H1 (cell line): ENCODE data around the gene ANKRD62. TPM values are rescaled to one million over a fixed set of nuclear protein-coding genes. Genes with fewer than 3 reads are reported as not detected.

ENCODE experiments used
- CTCF ChIA-PET: fragments of 300-600 bp; sonication (Branson Sonifier 250); formaldehyde crosslinking; loops from one replicate; lab custom pipeline; 2021; ENCODE audit not compliant: partially characterized antibody; lab: Charles Lee
- POLR2A ChIA-PET: fragments of 300-600 bp; sonication (Branson Sonifier 250); formaldehyde crosslinking; loops from one replicate; lab custom pipeline; 2021; ENCODE audit warnings: inconsistent platforms; ENCODE audit not compliant: partially characterized antibody; lab: Charles Lee
- DNase-seq, 2 experiments: peaks; one replicate each; pipeline versions ENCODE4 v3.0.0 to v3.0.0-alpha.2; 2010 to 2022; ENCODE audit warnings: low spot score in 2 of 2, low read depth in 1 of 2, mixed read lengths in 1 of 2
- FAIRE-seq: peaks from 2 replicates; lab custom pipeline; 2011; peaks lifted over from hg19 to GRCh38; lab: Jason Lieb, UNC
- H2AFZ ChIP-seq: 2 replicates; pipeline ENCODE4 v1.8.1; 2012; ENCODE audit warnings: low read length, inconsistent platforms
- H2AK5ac ChIP-seq: 2 replicates; pipeline ENCODE4 v1.6.1; 2013; ENCODE audit warnings: low read depth, low read length
- H2BK120ac ChIP-seq: replicated peaks from 2 replicates; pipeline ENCODE3; 2013; ENCODE audit warnings: low read depth, low read length, inconsistent platforms
- H2BK12ac ChIP-seq: 2 replicates; pipeline ENCODE4 v1.6.1; 2013; ENCODE audit warnings: low read depth, low read length
- H2BK15ac ChIP-seq: 2 replicates; pipeline ENCODE4 v1.6.1; 2013; ENCODE audit warnings: low read length
- H2BK20ac ChIP-seq: 2 replicates; pipeline ENCODE4 v1.6.1; 2013; ENCODE audit warnings: low read length
- H2BK5ac ChIP-seq: 2 replicates; pipeline ENCODE4 v1.6.1; 2013; ENCODE audit warnings: low read depth, low read length
- H3K14ac ChIP-seq: 2 replicates; pipeline ENCODE4 v1.6.1; 2013; ENCODE audit warnings: inconsistent platforms; ENCODE audit not compliant: insufficient read length
- H3K18ac ChIP-seq: 2 replicates; pipeline ENCODE4 v1.6.1; 2013; ENCODE audit warnings: low read length; ENCODE audit errors: extremely low read depth
- H3K23ac ChIP-seq: 2 replicates; pipeline ENCODE4 v1.6.1; 2013; ENCODE audit warnings: inconsistent platforms; ENCODE audit not compliant: insufficient read length
- H3K23me2 ChIP-seq: 2 replicates; pipeline ENCODE4 v1.6.1; 2013; ENCODE audit warnings: low read depth, low read length
- H3K27ac ChIP-seq: 2 replicates; pipeline ENCODE4 v1.6.1; 2011; ENCODE audit warnings: low read depth, low read length, inconsistent platforms
- H3K27me3 ChIP-seq, 4 experiments: replicated peaks in 1 of 4; 1 replicate in 1 of 4; 2 replicates in 3 of 4; pipeline versions ENCODE4 v1.6.1 to v1.8.1; 2011 to 2013; ENCODE audit warnings: low read length in 3 of 4, mild to moderate bottlenecking in 3 of 4, inconsistent platforms in 2 of 4, mixed read lengths in 2 of 4, moderate library complexity in 1 of 4; ENCODE audit not compliant: control insufficient read depth in 3 of 4, insufficient read depth in 3 of 4; ENCODE audit errors: extremely low read depth in 1 of 4
- H3K36me3 ChIP-seq, 4 experiments: 2 replicates each; pipeline versions ENCODE4 v1.6.1 to v1.8.1; 2011 to 2013; ENCODE audit warnings: mild to moderate bottlenecking in 4 of 4, low read length in 3 of 4, moderate library complexity in 2 of 4, control low read depth in 1 of 4, inconsistent platforms in 1 of 4; ENCODE audit not compliant: insufficient read depth in 4 of 4, control insufficient read depth in 2 of 4
- H3K4ac ChIP-seq: replicated peaks from 2 replicates; pipeline ENCODE3; 2013; ENCODE audit warnings: low read length, low read depth, mixed read lengths, inconsistent platforms; ENCODE audit not compliant: insufficient read length
- H3K4me1 ChIP-seq, 4 experiments: replicated peaks in 1 of 4; 1 replicate in 1 of 4; 2 replicates in 3 of 4; pipeline versions ENCODE4 v1.6.1 to v1.8.1; 2011 to 2013; ENCODE audit warnings: low read length in 3 of 4, inconsistent platforms in 2 of 4, mixed read lengths in 1 of 4; ENCODE audit not compliant: insufficient read depth in 4 of 4, control insufficient read depth in 3 of 4
- H3K4me2 ChIP-seq, 2 experiments: 2 replicates each; pipeline versions ENCODE4 v1.6.1 to v1.8.1; 2011 to 2013; ENCODE audit warnings: low read depth in 2 of 2, low read length in 2 of 2, control low read depth in 1 of 2, inconsistent platforms in 1 of 2, mild to moderate bottlenecking in 1 of 2; ENCODE audit not compliant: insufficient read depth in 1 of 2
- H3K4me3 ChIP-seq, 4 experiments: fragments of 200-600, 300-600 bp in 1 of 4; sonication (generic), shearing (Covaris generic), sonication (Bioruptor Twin) in 1 of 4; 2 replicates each; pipeline versions ENCODE4 v1.5.1 to v1.8.1; 2011 to 2016; ENCODE audit warnings: low read length in 4 of 4, low read depth in 3 of 4, control low read depth in 2 of 4, inconsistent platforms in 2 of 4, mild to moderate bottlenecking in 2 of 4, mixed read lengths in 1 of 4, moderate library complexity in 1 of 4; ENCODE audit not compliant: insufficient read depth in 2 of 4; ENCODE audit errors: extremely low read depth in 1 of 4
- H3K56ac ChIP-seq: replicated peaks from 2 replicates; pipeline ENCODE3; 2013; ENCODE audit warnings: low read depth, mild to moderate bottlenecking, mixed read lengths, low read length, inconsistent platforms; ENCODE audit not compliant: insufficient read length
- H3K79me1 ChIP-seq: 2 replicates; pipeline ENCODE4 v1.6.1; 2013; ENCODE audit warnings: low read depth, low read length, control low read depth
- H3K79me2 ChIP-seq, 2 experiments: 2 replicates each; pipeline versions ENCODE4 v1.6.1 to v1.8.1; 2012 to 2013; ENCODE audit warnings: low read length in 2 of 2, mild to moderate bottlenecking in 2 of 2, inconsistent platforms in 1 of 2; ENCODE audit not compliant: insufficient read depth in 2 of 2, control insufficient read depth in 1 of 2
- H3K9ac ChIP-seq, 4 experiments: replicated peaks in 1 of 4; 1 replicate in 1 of 4; 2 replicates in 3 of 4; pipeline versions ENCODE4 v1.6.1 to v1.8.1; 2011 to 2013; ENCODE audit warnings: low read depth in 3 of 4, low read length in 3 of 4, control low read depth in 2 of 4, mild to moderate bottlenecking in 2 of 4, moderate library complexity in 2 of 4, inconsistent platforms in 1 of 4; ENCODE audit errors: extremely low read depth in 1 of 4
- H3K9me3 ChIP-seq, 2 experiments: 2 replicates each; pipeline versions ENCODE4 v1.6.1 to v1.8.1; 2012 to 2013; ENCODE audit warnings: mild to moderate bottlenecking in 2 of 2, moderate library complexity in 2 of 2, control low read depth in 1 of 2, inconsistent platforms in 1 of 2, low read depth in 1 of 2, low read length in 1 of 2, mixed read lengths in 1 of 2; ENCODE audit not compliant: insufficient read depth in 2 of 2
- H4K20me1 ChIP-seq, 2 experiments: replicated peaks in 1 of 2; 2 replicates each; pipeline versions ENCODE3 to v1.8.1; 2011 to 2013; ENCODE audit warnings: inconsistent platforms in 2 of 2, low read length in 2 of 2, mild to moderate bottlenecking in 1 of 2; ENCODE audit not compliant: insufficient read depth in 2 of 2, control insufficient read depth in 1 of 2
- H4K5ac ChIP-seq: 2 replicates; pipeline ENCODE4 v1.6.1; 2013; ENCODE audit warnings: low read length, low read depth, mixed read lengths, inconsistent platforms; ENCODE audit not compliant: insufficient read length
- H4K8ac ChIP-seq: 2 replicates; pipeline ENCODE4 v1.8.0; 2013; ENCODE audit warnings: mild to moderate bottlenecking, moderate library complexity, low read length, inconsistent platforms; ENCODE audit not compliant: insufficient read depth; ENCODE audit errors: extremely low read depth
- H4K91ac ChIP-seq: replicated peaks from 2 replicates; pipeline ENCODE3; 2013; ENCODE audit warnings: low read length, mixed read lengths, inconsistent platforms; ENCODE audit not compliant: insufficient read length
- BACH1 ChIP-seq: IDR thresholded peaks from 2 replicates; pipeline ENCODE4 v1.6.1; 2012; ENCODE audit warnings: low read length, improper control_type of control experiment
- JUN ChIP-seq: IDR thresholded peaks from 2 replicates; pipeline ENCODE4 v1.6.1; 2011; ENCODE audit warnings: low read depth, mild to moderate bottlenecking, improper control_type of control experiment, low read length
- NANOG ChIP-seq: IDR thresholded peaks from 2 replicates; pipeline ENCODE4 v1.6.1; 2011; ENCODE audit warnings: low read length, low read depth, mild to moderate bottlenecking, inconsistent platforms; ENCODE audit not compliant: insufficient read depth, poor library complexity, severe bottlenecking
- PHF8 ChIP-seq: fragments of 200-600 bp; sonication (generic); conservative IDR thresholded peaks from 2 replicates; pipeline ENCODE4 v1.7.1; 2012; ENCODE audit warnings: low read depth, mild to moderate bottlenecking, inconsistent platforms, low read length, moderate library complexity
- POLR2A ChIP-seq, 2 experiments: IDR thresholded peaks; 1 replicate in 1 of 2; 2 replicates in 1 of 2; pipeline ENCODE4 v1.6.1; 2011; ENCODE audit warnings: low read depth in 2 of 2, low read length in 2 of 2, mild to moderate bottlenecking in 2 of 2; ENCODE audit errors: control extremely low read depth in 1 of 2
- SP4 ChIP-seq: IDR thresholded peaks from 2 replicates; pipeline ENCODE4 v1.6.1; 2012; ENCODE audit warnings: low read length, inconsistent platforms
- SUZ12 ChIP-seq: fragments of 200-600 bp; sonication (generic); IDR thresholded peaks from 2 replicates; pipeline ENCODE4 v1.6.1; 2012; ENCODE audit warnings: mild to moderate bottlenecking, inconsistent platforms, low read length, moderate library complexity, mixed read lengths
- ZNF274 ChIP-seq: IDR thresholded peaks from 2 replicates; pipeline ENCODE4 v1.7.0; 2012; ENCODE audit warnings: low read length, borderline replicate concordance; ENCODE audit errors: extremely low read depth
- WGBS, 2 experiments: shearing (Covaris generic) in 1 of 2; methylation state at CpG; one replicate each; pipeline versions ENCODE4 v1.1.6 to v1.1.7; 2013 to 2015; ENCODE audit warnings: low lambda C conversion rate in 2 of 2, mixed read lengths in 2 of 2, inconsistent platforms in 1 of 2, low coverage in 1 of 2, missing lambda C conversion rate in 1 of 2; ENCODE audit not compliant: insufficient replicate concordance in 2 of 2, insufficient coverage in 1 of 2, insufficient read length in 1 of 2; ENCODE audit errors: extremely low coverage in 1 of 2, missing lambda C conversion rate in 1 of 2; 5-methylcytosine and 5-hydroxymethylcytosine counted together
- polyA plus RNA-seq, 7 experiments: library from polyadenylated mRNA; depleted of rRNA in 3 of 7; stranded (reverse) in 5 of 7; unstranded in 2 of 7; fragments of >200 nt in 5 of 7; fragments of 200-250 nt in 2 of 7; gene quantifications; 1 replicate in 5 of 7; 2 replicates in 1 of 7; 4 replicates in 1 of 7; pipeline versions ENCODE4 v1.2.1 to v1.2.3, GENCODE V29; 2011 to 2013; ENCODE audit warnings: missing spikeins in 2 of 7, mixed read lengths in 2 of 7
- total RNA-seq: library from RNA; stranded (reverse); fragmentation: NEBNext Ultra II Directional; extraction: Animal tissue kit (Norgen Biotek cat#: 25700); gene quantifications from 2 replicates; pipeline ENCODE4 v1.2.1, GENCODE V29; 2021
- TF ChIP-seq, protein P1 (sequence below): IDR thresholded peaks from 2 replicates; pipeline ENCODE4 v1.6.1; 2011; ENCODE audit warnings: low read length, improper control_type of control experiment
- TF ChIP-seq, protein P2 (sequence below): IDR thresholded peaks from 2 replicates; pipeline ENCODE4 v1.6.1; 2012; ENCODE audit warnings: inconsistent platforms
- TF ChIP-seq, protein P3 (sequence below): IDR thresholded peaks from 2 replicates; pipeline ENCODE4 v1.6.1; 2012; ENCODE audit warnings: low read length, inconsistent platforms

Gene ANKRD62
- total and polyA plus RNA-seq, 2 of the 8 experiments (the other 6 are each of a cell fraction or from before 2014, with no cell fraction given): not detected

DNA sequence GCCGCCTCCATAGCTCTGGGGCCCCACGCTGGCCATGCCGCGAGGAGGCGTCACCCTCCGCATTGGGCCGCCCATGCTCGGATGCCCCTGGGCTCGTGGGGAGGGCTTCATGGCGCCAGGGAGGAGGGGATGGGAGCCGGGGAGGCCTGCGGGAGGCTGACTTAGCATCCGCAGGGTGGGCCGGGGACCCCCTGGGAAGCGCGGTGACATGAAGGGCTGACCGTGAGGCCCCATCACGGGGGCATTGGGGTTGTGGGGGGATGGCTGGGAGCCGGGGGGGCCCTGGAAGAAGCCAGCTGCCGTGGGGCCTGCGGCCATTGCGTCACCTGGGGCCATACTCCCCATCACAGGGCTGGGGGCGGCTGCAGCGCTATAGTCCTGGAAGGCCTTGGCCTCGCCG, 26.0 kb upstream of the ANKRD62 start:
- H2AFZ ChIP-seq: no peak overlapping the region
- no peak overlapping the region for H3K4me2 ChIP-seq
- FAIRE-seq (no peak), DNase-seq (no peak)
- WGBS, 2 experiments: 92% methylated on average over 17 of the region's 26 CpGs; no CpG with 5 or more reads in 1 of the 2 experiments
- no peak overlapping the region for H2BK5ac ChIP-seq
- H4K20me1 ChIP-seq: no peaks in the 10 kb centered on the region
- no peak overlapping the region for H3K14ac ChIP-seq
- H3K9me3 ChIP-seq: no peaks in the 10 kb centered on the region; a peak in 1 of 4 replicates
- H4K5ac ChIP-seq: no peak overlapping the region
- H2BK120ac ChIP-seq: no peak overlapping the region
- POLR2A ChIA-PET: no interaction called here
- H4K91ac ChIP-seq: no peak overlapping the region
- no peaks in the 10 kb centered on the region for H3K4me1 ChIP-seq
- no peak overlapping the region for H3K9ac ChIP-seq
- CTCF ChIA-PET: interaction anchor here (1.0 to 3.0 kb wide), 4 partner anchors 8 to 174 kb away, joined by 3 to 7 read pairs (median 4); no protein-coding TSS in a partner anchor
- H2AK5ac ChIP-seq: no peak overlapping the region
- H3K79me1 ChIP-seq: no peaks in the 10 kb centered on the region
- H4K8ac ChIP-seq: no peak overlapping the region
- no peak overlapping the region for H3K18ac ChIP-seq
- H3K23ac ChIP-seq: no peak overlapping the region
- H3K56ac ChIP-seq: no peak overlapping the region
- no peak overlapping the region for H2BK15ac ChIP-seq
- no peak overlapping the region for H2BK20ac ChIP-seq
- no peak overlapping the region for H2BK12ac ChIP-seq
- H3K4ac ChIP-seq: no peak overlapping the region
- no peak overlapping the region for H3K27ac ChIP-seq
- H3K36me3 ChIP-seq: no peaks in the 10 kb centered on the region
- no peaks in the 10 kb centered on the region for H3K27me3 ChIP-seq
- 0 out of 2 replicates have a peak, but pooled peaks cover 1% of the 10 kb centered on the region for H3K23me2 ChIP-seq
- H3K4me3 ChIP-seq: no peak overlapping the region
- H3K79me2 ChIP-seq: no peaks in the 10 kb centered on the region
- no peak for TF ChIP-seq ZNF274
- TF ChIP-seq, protein P1, sequence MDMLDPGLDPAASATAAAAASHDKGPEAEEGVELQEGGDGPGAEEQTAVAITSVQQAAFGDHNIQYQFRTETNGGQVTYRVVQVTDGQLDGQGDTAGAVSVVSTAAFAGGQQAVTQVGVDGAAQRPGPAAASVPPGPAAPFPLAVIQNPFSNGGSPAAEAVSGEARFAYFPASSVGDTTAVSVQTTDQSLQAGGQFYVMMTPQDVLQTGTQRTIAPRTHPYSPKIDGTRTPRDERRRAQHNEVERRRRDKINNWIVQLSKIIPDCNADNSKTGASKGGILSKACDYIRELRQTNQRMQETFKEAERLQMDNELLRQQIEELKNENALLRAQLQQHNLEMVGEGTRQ: no peak
- no peak for TF ChIP-seq POLR2A (IDR thresholded peaks at IDR 0.05; ENCODE audit: control extremely low read depth in 1 of 2, low read depth in 2 of 2, low read length in 2 of 2)
- TF ChIP-seq, protein P2, sequence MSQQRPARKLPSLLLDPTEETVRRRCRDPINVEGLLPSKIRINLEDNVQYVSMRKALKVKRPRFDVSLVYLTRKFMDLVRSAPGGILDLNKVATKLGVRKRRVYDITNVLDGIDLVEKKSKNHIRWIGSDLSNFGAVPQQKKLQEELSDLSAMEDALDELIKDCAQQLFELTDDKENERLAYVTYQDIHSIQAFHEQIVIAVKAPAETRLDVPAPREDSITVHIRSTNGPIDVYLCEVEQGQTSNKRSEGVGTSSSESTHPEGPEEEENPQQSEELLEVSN: no peak
- no peak for TF ChIP-seq JUN
- TF ChIP-seq NANOG: no peak
- TF ChIP-seq BACH1: no peak
- no peak for TF ChIP-seq SP4
- TF ChIP-seq, protein P3, sequence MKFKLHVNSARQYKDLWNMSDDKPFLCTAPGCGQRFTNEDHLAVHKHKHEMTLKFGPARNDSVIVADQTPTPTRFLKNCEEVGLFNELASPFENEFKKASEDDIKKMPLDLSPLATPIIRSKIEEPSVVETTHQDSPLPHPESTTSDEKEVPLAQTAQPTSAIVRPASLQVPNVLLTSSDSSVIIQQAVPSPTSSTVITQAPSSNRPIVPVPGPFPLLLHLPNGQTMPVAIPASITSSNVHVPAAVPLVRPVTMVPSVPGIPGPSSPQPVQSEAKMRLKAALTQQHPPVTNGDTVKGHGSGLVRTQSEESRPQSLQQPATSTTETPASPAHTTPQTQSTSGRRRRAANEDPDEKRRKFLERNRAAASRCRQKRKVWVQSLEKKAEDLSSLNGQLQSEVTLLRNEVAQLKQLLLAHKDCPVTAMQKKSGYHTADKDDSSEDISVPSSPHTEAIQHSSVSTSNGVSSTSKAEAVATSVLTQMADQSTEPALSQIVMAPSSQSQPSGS: no peak
- TF ChIP-seq PHF8: no peak
- TF ChIP-seq SUZ12: no peak
